ENCODE data around the gene LTBP1. TPM values are rescaled to one million over a fixed set of nuclear protein-coding genes. Genes with fewer than 3 reads are reported as not detected.

The LTBP1 gene
- total and polyA plus RNA-seq, 10 of the 15 experiments (the other 5 are each of a cell fraction or from before 2014, with no cell fraction given) = 0.01 to 0.28 (median 0.12) TPM; not detected in 2

- Histone ChIP-seq H3K4me1 (ENCODE audit: control insufficient read depth, insufficient read depth, low read length) (no peaks in the 10 kb centered on the region), H4K20me1 (ENCODE audit: control insufficient read depth, insufficient read depth) (no peaks in the 10 kb centered on the region), H3K4me2 (ENCODE audit: control insufficient read depth, insufficient read depth) (no peak overlapping the region), H2AFZ (ENCODE audit: control insufficient read depth, low read depth, low read length) (no peak overlapping the region), H3K9me3 (replicated peaks; ENCODE audit: control insufficient read depth, insufficient read depth, low read length) (no peaks in the 10 kb centered on the region), H3K36me3 (ENCODE audit: control insufficient read depth in 2 of 2, insufficient read depth in 2 of 2, low read length in 1 of 2) (no peaks in the 10 kb centered on the region), H3K27ac (ENCODE audit: control insufficient read depth, insufficient read depth) (no peak overlapping the region), H3K9ac (ENCODE audit: control insufficient read depth, insufficient read depth, low read length) (no peak overlapping the region), H3K4me3 (no peak overlapping the region), H3K27me3 (replicated peaks in 1 of 2; ENCODE audit: control insufficient read depth in 2 of 2, insufficient read depth in 2 of 2, low read length in 1 of 2) (no peaks in the 10 kb centered on the region), H3K79me2 (ENCODE audit: control insufficient read depth, insufficient read depth, low read length) (no peaks in the 10 kb centered on the region)
- POLR2A ChIA-PET = no interaction called here
- RAD21 ChIA-PET (ENCODE audit: unreplicated experiment) = no interaction called here
- no TSS peak for BruUV-seq (replicated peaks)
- intact Hi-C loops (cut with micrococcal nuclease; ENCODE audit: unreplicated experiment) (no loop called here), in situ Hi-C loops (cut with MboI) (no loop called here)
- ATAC-seq (no peak), DNase-seq (ENCODE audit: low read depth, low spot score) (no peak), FAIRE-seq (no peak)
- SMC1A ChIA-PET (ENCODE audit: uncharacterized antibody, unreplicated experiment) = interaction anchor here (0.6 kb wide), 1 partner anchor 14 kb away, joined by 3 read pairs; no protein-coding TSS in a partner anchor
- CTCF ChIA-PET = no interaction called here
- 44% methylated on average over 6 of the region's 6 CpGs for WGBS (ENCODE audit: insufficient coverage, insufficient replicate concordance, low lambda C conversion rate, missing lambda C conversion rate)
- TF ChIP-seq ZNF274 (IDR thresholded peaks at IDR 0.05; ENCODE audit: insufficient read depth, insufficient read length) = no peak
- no peak for TF ChIP-seq ZNF622 (IDR thresholded peaks at IDR 0.05)
- TF ChIP-seq IRF5 (IDR thresholded peaks at IDR 0.05; ENCODE audit: borderline replicate concordance) = no peak
- TF ChIP-seq SPI1 (IDR thresholded peaks at IDR 0.05; ENCODE audit: borderline replicate concordance, insufficient read depth, low read depth, low read length) = no peak
- no peak for TF ChIP-seq SIX5 (IDR thresholded peaks at IDR 0.05; ENCODE audit: low read depth, low read length, severe bottlenecking)
- TF ChIP-seq RUNX3 (IDR thresholded peaks at IDR 0.05; ENCODE audit: low read length) = no peak
- no peak for TF ChIP-seq POU2F2 (IDR thresholded peaks at IDR 0.05; ENCODE audit: borderline replicate concordance, low read depth, low read length)
- TF ChIP-seq ZBTB33 (IDR thresholded peaks at IDR 0.05) = no peak
- TF ChIP-seq, protein P1, sequence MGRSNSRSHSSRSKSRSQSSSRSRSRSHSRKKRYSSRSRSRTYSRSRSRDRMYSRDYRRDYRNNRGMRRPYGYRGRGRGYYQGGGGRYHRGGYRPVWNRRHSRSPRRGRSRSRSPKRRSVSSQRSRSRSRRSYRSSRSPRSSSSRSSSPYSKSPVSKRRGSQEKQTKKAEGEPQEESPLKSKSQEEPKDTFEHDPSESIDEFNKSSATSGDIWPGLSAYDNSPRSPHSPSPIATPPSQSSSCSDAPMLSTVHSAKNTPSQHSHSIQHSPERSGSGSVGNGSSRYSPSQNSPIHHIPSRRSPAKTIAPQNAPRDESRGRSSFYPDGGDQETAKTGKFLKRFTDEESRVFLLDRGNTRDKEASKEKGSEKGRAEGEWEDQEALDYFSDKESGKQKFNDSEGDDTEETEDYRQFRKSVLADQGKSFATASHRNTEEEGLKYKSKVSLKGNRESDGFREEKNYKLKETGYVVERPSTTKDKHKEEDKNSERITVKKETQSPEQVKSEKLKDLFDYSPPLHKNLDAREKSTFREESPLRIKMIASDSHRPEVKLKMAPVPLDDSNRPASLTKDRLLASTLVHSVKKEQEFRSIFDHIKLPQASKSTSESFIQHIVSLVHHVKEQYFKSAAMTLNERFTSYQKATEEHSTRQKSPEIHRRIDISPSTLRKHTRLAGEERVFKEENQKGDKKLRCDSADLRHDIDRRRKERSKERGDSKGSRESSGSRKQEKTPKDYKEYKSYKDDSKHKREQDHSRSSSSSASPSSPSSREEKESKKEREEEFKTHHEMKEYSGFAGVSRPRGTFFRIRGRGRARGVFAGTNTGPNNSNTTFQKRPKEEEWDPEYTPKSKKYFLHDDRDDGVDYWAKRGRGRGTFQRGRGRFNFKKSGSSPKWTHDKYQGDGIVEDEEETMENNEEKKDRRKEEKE (IDR thresholded peaks at IDR 0.05) = no peak
- TF ChIP-seq ATF3 (IDR thresholded peaks at IDR 0.05; ENCODE audit: borderline replicate concordance, extremely low read depth, low read depth, low read length) = no peak
- no peak for TF ChIP-seq JUNB (IDR thresholded peaks at IDR 0.05)
- TF ChIP-seq TCF7 (IDR thresholded peaks at IDR 0.05; ENCODE audit: borderline replicate concordance) = no peak
- TF ChIP-seq ATF7 (IDR thresholded peaks at IDR 0.05; ENCODE audit: low read depth) = no peak
- TF ChIP-seq GABPA (IDR thresholded peaks at IDR 0.05; ENCODE audit: low read depth) = no peak
- TF ChIP-seq KLF5 (IDR thresholded peaks at IDR 0.05; ENCODE audit: partially characterized antibody) = no peak
- TF ChIP-seq CBFB (IDR thresholded peaks at IDR 0.05; ENCODE audit: low read depth) = no peak
Measured at GRCh38 chr2:33256162-33256755, 309.5 kb downstream of the LTBP1 start.

Measured in GM12878 (cell line).